Lung (tissue), 12 donors: ENCODE measurements around the gene IL21R. TPM values are rescaled to one million over a fixed set of nuclear protein-coding genes. Genes with fewer than 3 reads are reported as not detected.

Experiments
- ATAC-seq: fragments of 200-7000 bp; cut with Tn5 transposase; one replicate; pipeline ENCODE4 v1.9.1; 2020; ENCODE audit warnings: moderate number of reproducible peaks; ENCODE audit not compliant: insufficient read depth, low FRiP score
- DNase-seq, 3 donors: peaks; one replicate each; pipeline ENCODE4 v3.0.0-alpha.2; 2013 to 2017
- H3K27ac ChIP-seq, 2 donors: one replicate each; pipeline ENCODE4 v1.5.1; 2013; ENCODE audit warnings: mild to moderate bottlenecking in 2 of 2, moderate library complexity in 2 of 2, control low read depth in 1 of 2, inconsistent platforms in 1 of 2, low read depth in 1 of 2, low read length in 1 of 2
- H3K27me3 ChIP-seq, 3 donors: one replicate each; pipeline ENCODE4 v1.5.1; 2013; ENCODE audit warnings: low read length in 2 of 3; ENCODE audit not compliant: control insufficient read depth in 3 of 3, insufficient read depth in 3 of 3
- H3K36me3 ChIP-seq, 4 donors: one replicate each; pipeline ENCODE4 v1.5.1; 2013; ENCODE audit warnings: low read length in 4 of 4, mild to moderate bottlenecking in 1 of 4, moderate library complexity in 1 of 4; ENCODE audit not compliant: control insufficient read depth in 4 of 4, insufficient read depth in 4 of 4
- H3K4me1 ChIP-seq, 5 donors: one replicate each; pipeline ENCODE4 v1.5.1; 2013; ENCODE audit warnings: low read length in 5 of 5, mild to moderate bottlenecking in 2 of 5, moderate library complexity in 1 of 5; ENCODE audit not compliant: control insufficient read depth in 5 of 5, insufficient read depth in 5 of 5
- H3K4me3 ChIP-seq: one replicate; pipeline ENCODE4 v1.5.1; 2013; ENCODE audit warnings: mild to moderate bottlenecking, control low read depth, moderate library complexity
- H3K9ac ChIP-seq, 2 donors: one replicate each; pipeline ENCODE4 v1.5.1; 2013; ENCODE audit warnings: low read length in 2 of 2, control low read depth in 1 of 2; ENCODE audit not compliant: insufficient read depth in 1 of 2
- H3K9me3 ChIP-seq, 4 donors: one replicate each; pipeline ENCODE4 v1.5.1; 2013; ENCODE audit warnings: low read length in 3 of 4, mild to moderate bottlenecking in 1 of 4, moderate library complexity in 1 of 4; ENCODE audit not compliant: control insufficient read depth in 4 of 4, insufficient read depth in 3 of 4
- CTCF ChIP-seq: IDR thresholded peaks from 2 replicates; pipeline ENCODE4 v1.5.1; 2012; ENCODE audit warnings: mild to moderate bottlenecking; ENCODE audit errors: control extremely low read depth, extremely low read depth
- WGBS, 2 donors: extraction: QIAGEN DNeasy Blood & Tissue Kit; methylation state at CpG; one replicate each; pipeline ENCODE4 v1.1.7; 2013; 5-methylcytosine and 5-hydroxymethylcytosine counted together
- polyA plus RNA-seq, 2 donors: library from polyadenylated mRNA; stranded (reverse); fragments of 200-250 nt; gene quantifications; one replicate each; pipeline ENCODE4 v1.2.1, GENCODE V29; 2013
- total RNA-seq, 2 donors: library from RNA; depleted of rRNA in 1 of 2; stranded (reverse); fragments of >200 nt in 1 of 2; gene quantifications; one replicate each; pipeline ENCODE4 v1.2.1, GENCODE V29; 2014 to 2021
- donor health status: control.
- donor health status: control.
- donor health status: Bipolar disorder and iron deficiency.
- donor health status: healthy.
- donor health status: DM: yes; HTN: yes; CAD: no.

The IL21R gene
- total and polyA plus RNA-seq, 4 donors = 1.0 to 6.3 (median 4.0) TPM

GRCh38 chr16:27436921-27437650 is 35.1 kb downstream of the IL21R start:
- H3K9ac ChIP-seq = no peak overlapping the region
- H3K9me3 ChIP-seq = no peaks in the 10 kb centered on the region
- DNase-seq (peak in 1 of 3 donors; percentile 12), ATAC-seq (no peak)
- H3K27ac ChIP-seq = no peak overlapping the region
- H3K4me1 ChIP-seq = peaks cover 0 to 6% (median 0%) of the 10 kb centered on the region in 5 donors
- no peak overlapping the region for H3K4me3 ChIP-seq
- H3K36me3 ChIP-seq = peaks cover 0 to 3% (median 0%) of the 10 kb centered on the region in 4 donors
- WGBS, 2 donors = 85 to 89% methylated on average over 9 of the region's 9 CpGs
- H3K27me3 ChIP-seq = peaks cover 0 to 2% (median 0%) of the 10 kb centered on the region in 3 donors
- no peak for TF ChIP-seq CTCF

GRCh38 chr16:27437946-27438345 is 36.0 kb downstream of the IL21R start:
- Histone ChIP-seq H3K9ac (no peak overlapping the region), H3K27me3 (peaks cover 0 to 2% (median 0%) of the 10 kb centered on the region in 3 donors), H3K36me3 (peaks cover 0 to 3% (median 0%) of the 10 kb centered on the region in 4 donors), H3K9me3 (no peaks in the 10 kb centered on the region), H3K27ac (no peak overlapping the region), H3K4me3 (no peak overlapping the region), H3K4me1 (peaks cover 0 to 6% (median 0%) of the 10 kb centered on the region in 5 donors)
- no peak for DNase-seq
- ATAC-seq = no peak
- WGBS, 2 donors = 96% methylated on average over 6 of the region's 6 CpGs
- TF ChIP-seq CTCF = no peak

GRCh38 chr16:27439271-27440018 is 37.5 kb downstream of the IL21R start:
- peak in 1 of 3 donors; percentile 10 for DNase-seq
- Histone ChIP-seq H3K27ac (no peak overlapping the region), H3K4me3 (no peak overlapping the region), H3K4me1 (peaks cover 0 to 6% (median 0%) of the 10 kb centered on the region in 5 donors), H3K27me3 (peaks cover 0 to 2% (median 0%) of the 10 kb centered on the region in 3 donors), H3K36me3 (peaks cover 0 to 3% (median 0%) of the 10 kb centered on the region in 4 donors), H3K9ac (no peak overlapping the region), H3K9me3 (peaks cover 0 to 4% (median 2%) of the 10 kb centered on the region in 4 donors)
- ATAC-seq = no peak
- WGBS, 2 donors = 69 to 73% methylated on average over 18 of the region's 18 CpGs
- no peak for TF ChIP-seq CTCF
